ENCODE data around the gene CALD1.
A peak's percentile ranks its signal among the peaks of the same experiment; 100 is the strongest.

The CALD1 gene, protein sequence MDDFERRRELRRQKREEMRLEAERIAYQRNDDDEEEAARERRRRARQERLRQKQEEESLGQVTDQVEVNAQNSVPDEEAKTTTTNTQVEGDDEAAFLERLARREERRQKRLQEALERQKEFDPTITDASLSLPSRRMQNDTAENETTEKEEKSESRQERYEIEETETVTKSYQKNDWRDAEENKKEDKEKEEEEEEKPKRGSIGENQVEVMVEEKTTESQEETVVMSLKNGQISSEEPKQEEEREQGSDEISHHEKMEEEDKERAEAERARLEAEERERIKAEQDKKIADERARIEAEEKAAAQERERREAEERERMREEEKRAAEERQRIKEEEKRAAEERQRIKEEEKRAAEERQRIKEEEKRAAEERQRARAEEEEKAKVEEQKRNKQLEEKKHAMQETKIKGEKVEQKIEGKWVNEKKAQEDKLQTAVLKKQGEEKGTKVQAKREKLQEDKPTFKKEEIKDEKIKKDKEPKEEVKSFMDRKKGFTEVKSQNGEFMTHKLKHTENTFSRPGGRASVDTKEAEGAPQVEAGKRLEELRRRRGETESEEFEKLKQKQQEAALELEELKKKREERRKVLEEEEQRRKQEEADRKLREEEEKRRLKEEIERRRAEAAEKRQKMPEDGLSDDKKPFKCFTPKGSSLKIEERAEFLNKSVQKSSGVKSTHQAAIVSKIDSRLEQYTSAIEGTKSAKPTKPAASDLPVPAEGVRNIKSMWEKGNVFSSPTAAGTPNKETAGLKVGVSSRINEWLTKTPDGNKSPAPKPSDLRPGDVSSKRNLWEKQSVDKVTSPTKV

DNA sequence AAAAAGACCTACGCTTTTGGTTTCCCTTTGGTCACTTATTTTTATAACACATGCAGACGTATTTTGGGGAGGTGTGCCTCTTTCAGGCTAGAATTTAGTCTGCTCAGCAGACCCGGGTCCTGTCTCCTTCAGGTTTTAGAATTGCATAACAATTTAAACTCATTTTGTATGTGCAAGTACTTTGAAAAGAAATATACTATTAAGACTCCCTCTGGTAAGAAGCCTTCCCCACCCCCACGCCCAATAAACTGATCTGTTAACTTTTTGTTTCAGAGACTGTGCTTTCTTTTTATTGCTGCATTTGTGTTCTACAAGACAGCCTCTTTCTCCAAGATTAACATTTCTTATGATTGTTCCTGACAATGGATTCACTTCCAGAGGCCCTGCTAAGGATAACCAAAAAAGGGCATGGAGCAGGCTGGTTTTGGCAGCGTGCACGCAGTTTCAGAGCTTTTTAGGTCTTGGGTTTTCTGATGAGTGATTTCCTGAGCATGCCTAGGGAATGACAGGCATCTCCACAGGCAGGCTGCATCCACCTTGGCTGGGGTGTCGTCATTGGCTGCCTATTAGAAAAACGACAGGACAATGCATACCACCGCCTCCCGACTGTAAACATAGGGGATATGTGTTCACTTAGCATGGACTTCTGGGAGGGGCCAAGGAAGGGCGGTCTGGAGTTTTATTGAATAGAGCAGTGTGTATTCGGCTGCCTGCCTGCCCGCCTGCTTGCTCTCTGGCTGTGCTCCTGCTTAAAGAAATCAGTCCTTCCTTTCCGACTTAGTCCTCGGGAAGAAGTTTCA is at the start of gene CALD1:
TSS of gene CALD1 (plus strand) at position 694 of the 800 bp plus-strand sequence. CDS start 88,100 bp downstream, outside the sequence.
- DNase-seq: no peak

DNA sequence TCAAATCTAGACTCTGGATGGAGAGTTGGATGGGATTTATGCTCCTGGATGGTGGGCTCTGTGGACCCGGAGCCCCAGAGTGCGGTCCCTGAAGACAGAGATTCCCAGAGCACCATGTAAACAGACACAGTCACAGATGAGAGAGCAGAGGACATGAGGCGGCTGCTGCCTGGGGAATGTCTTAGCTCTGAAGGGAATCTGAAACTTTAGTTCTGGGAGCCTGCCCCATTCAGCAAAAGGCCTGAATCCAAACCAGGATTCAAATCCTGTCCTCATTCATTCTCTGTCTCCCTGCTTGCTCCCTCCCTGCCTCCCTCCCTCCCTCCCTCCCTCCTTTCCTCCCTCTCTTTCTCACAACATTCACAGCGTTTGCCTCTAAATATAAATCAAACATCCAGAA is 49.5 kb upstream of the CALD1 start:
- DNase-seq: no peak

DNA sequence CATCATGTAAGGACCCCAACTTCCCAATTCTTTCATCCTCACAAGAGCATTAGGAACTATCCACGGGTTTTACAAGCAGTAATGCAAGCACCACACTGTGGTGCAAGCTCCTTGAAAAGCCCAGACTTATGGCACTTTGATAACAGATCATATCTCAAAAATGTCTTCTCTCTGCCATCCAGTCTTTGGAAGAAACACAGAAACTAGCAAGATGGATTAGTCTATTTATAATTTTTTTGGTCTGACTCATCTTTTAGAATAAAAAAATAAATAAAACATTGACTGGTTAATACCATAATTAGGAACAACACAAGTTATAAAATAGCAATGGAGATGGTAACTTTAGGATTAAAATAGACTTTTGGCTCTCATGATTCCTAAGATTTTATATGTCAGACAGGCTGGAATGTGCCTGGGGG is 49.0 kb upstream of the CALD1 start:
- no peak for DNase-seq

- DNase-seq: no peak
These were observed 47.8 kb upstream of the CALD1 start for GRCh38 chr7:134731616-134732015.

DNA sequence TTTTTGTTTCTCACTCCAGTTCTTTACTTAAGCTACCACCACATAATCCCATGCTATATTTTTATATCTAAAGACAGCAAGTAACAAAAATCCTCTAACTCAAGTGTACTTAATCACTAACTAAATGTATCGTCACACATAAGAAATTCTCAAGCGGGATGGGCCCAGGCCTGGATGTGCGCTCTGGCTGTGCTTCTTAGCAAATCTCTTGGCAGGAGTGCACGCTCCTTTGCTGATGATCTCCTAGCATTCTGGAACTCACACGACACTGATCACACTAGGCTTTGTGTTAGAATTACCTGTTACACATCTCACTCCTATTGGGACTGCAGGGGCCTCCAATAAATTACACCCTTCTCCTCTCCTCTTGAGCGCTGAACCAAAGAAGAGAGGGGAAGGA is 46.7 kb upstream of the CALD1 start:
- no peak for DNase-seq

GRCh38 chr7:134736381-134736780 is 43.1 kb upstream of the CALD1 start:
- no peak for DNase-seq

DNA sequence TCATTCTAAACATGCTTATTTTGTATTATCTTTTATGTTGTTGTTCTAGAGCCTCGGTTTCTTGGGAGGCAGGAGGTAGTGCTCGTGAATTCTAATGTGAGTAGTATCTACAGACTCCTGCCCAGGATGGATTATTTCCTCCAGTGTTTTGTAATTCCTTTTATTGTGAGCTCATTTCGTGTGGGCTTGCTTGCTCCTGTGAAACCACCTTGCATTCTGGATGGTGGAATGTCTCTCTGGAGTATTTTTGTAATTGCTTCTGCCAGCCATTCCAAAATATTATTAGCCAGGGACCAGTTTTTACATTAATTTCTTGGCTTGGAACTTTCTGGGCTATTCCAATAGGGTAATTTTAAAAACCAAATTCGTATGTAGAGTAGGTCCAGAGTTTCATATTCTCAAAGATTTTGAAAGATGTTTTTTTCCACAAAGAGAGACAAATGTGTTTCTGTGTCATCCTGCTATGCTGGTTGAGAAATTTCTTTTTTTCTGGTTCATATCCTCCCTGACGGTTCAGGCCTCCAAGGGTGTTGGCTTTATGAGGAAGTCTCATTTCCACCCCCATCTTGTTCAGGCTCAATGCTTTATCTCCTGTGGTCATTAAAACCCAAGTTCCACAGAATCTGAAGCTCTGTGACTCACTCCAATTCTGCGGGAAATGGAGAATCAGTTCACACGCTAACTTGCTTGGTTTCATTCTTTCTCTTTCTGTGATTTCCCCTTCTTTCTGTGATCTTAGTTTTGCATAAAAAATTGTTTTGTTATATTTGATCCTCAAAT is 41.7 kb upstream of the CALD1 start:
- no peak for DNase-seq

DNA sequence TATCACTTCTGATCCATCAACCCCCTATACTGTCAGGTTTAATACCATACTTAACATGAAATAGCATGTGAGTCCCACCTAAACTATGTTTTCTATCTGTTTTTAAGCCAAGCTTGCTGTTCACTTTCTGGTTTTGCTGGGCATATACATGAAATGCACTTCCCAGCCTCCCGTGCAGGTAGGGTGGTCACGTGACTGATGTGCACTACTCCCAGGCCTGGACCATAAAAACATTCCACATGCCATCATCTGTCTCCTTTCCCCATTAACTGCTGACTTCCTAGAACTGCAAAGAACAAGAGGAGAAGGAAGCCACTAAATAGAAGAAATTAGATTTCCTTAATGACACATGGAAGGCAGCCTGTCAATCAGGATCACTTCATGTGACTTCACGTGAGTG is 40.1 kb upstream of the CALD1 start:
- DNase-seq: no peak

DNA sequence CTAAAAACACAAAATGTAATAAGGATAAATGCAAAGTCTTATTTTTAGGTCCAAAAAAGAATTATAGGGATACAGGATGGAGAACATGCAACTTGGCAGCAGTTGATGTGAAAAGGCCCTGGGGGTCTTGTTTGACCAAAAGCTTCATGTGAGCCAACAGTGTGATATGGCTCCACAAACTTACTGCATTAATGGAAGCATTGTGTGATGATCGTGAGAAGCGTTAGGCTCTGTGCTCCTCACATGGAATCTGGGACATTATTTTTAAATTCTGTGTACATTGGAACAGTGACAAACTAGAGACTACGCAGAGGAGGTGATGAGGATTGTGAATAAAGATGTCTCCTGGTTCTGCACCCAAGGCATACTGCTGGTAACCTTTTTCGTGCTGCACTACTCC is 39.1 kb upstream of the CALD1 start:
- no peak for DNase-seq

DNA sequence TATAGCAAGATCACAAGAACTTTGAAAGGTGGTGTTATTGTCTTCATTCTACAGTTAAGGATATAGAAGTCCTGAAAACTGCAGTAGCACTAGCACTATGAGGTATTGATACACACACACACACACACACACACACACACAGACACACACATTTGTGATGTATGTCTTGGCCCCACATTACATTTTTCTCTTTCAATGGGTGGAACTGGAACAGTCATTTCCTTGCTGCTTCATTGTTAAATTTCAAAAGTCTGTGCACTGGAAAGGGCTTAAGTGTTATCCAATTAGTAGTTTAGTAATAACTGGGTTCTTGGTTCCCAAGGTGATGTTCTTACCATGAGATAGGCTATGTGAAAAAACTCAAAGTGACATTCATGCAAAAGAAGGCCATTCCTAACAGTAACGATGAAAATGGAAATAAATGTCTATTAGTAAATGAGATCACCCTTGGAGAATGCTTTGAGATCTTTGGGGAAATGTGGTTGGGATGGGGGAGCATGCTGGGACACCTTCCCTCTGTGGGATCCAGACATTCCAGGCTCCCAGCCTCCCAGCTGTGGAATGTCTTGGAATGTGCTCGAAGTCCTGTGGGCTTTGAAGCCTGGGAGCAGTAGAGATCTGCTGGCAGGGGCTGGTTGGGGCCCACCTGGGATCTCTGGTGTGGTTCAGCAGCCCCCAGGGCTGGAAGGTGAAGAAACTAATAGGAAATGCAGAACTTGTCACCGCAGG is 37.4 kb upstream of the CALD1 start:
- DNase-seq: no peak

- DNase-seq: no peak
These were observed 36.6 kb upstream of the CALD1 start for GRCh38 chr7:134742688-134743350.

GRCh38 chr7:134744569-134744968 is 34.9 kb upstream of the CALD1 start:
- no peak for DNase-seq

DNA sequence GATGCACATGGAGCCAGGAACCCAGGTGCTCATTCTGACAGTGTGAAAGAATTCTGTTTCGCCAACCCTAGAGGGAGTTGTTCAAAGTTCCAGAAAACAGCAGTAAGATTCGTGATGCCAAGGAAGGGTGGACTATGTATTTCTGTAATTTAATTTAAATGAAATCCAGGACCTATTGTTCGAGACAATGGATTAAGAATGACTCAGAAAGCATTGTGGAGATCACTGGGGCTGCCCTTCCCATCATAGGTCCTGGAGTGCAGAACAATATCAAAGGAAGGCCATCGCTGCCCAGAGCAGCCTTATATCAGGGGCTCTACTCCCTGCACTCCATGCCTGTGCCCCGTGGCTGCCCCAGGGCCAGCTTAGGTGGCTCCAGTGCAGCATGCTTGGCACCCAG is 32.1 kb upstream of the CALD1 start:
- DNase-seq: no peak

GRCh38 chr7:134750083-134751062 is 29.1 kb upstream of the CALD1 start:
- DNase-seq: peak; percentile 62

GRCh38 chr7:134752006-134752760 is 27.3 kb upstream of the CALD1 start:
- DNase-seq: no peak

- peak; percentile 20 for DNase-seq
These were observed 23.9 kb upstream of the CALD1 start for GRCh38 chr7:134755422-134756022.

DNA sequence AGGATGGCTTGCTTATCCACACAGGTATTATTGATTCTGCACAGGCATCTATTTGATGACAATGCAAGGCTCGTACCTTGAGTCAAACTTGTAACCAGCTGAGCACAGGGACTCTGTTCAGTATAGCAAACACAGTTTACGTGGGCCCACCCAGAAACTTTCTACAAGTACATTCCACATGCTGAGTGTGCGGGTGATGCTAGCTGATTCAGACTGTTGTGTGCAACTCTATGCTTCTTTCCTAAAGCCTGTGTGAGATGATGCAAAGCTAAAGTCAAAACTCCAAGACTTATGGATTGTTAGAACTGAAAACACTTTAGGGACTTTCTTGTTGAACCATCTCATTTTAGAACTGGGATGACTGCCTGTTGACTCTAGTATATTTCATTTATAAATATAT is 21.5 kb upstream of the CALD1 start:
- DNase-seq: no peak

GRCh38 chr7:134758981-134759380 is 20.5 kb upstream of the CALD1 start:
- no peak for DNase-seq

DNA sequence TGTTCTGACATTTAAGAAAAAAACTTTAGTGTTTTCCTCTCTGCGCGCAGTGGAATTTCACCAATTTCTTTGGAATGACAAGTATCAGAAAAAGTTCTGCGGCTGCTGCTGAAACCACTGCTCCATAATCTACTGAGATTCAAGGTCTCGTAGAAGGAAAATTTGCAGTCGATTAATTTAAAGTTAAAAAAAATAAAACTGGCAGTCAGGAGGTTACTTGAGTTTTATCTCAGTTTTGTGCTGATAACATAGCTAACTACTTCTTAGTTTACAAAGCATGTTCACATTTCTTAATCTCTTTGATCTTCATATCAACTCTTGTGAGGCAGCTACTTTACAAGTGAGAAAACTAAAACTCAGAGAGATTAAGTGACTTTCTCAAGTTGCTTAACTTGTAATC is 18.2 kb upstream of the CALD1 start:
- no peak for DNase-seq

Data from activated gamma-delta T cell treated with Interleukin-2 at 50 U/mL for 16 hours (primary cell).